GM21381 (cell line): ENCODE results near the gene PSMA3.

Experiments used
- ATAC-seq: cut with Tn5 transposase; IDR thresholded peaks from one replicate; pipeline ENCODE4 v1.9.1; 2021; ENCODE audit warnings: mild to moderate bottlenecking, moderate library complexity; ENCODE audit not compliant: unreplicated experiment

Gene PSMA3

GRCh38 chr14:58298477-58299400 is 54.1 kb downstream of the PSMA3 start, which contains the start of gene ARID4A:
Gene ARID4A (plus strand): TSS chr14:58298555. CDS start chr14:58299855, 1,300 bp downstream.
- ATAC-seq = peak; percentile 9

GRCh38 chr14:58299401-58300330 is 55.0 kb downstream of the PSMA3 start:
- ATAC-seq = no peak

- no peak for ATAC-seq
Measured at GRCh38 chr14:58301416-58301815, 56.8 kb downstream of the PSMA3 start.

- no peak for ATAC-seq
Measured at GRCh38 chr14:58305730-58306129, 61.1 kb downstream of the PSMA3 start.

GRCh38 chr14:58307597-58308316 is 63.1 kb downstream of the PSMA3 start:
- no peak for ATAC-seq

- ATAC-seq = no peak
Measured at GRCh38 chr14:58309086-58309485, 64.4 kb downstream of the PSMA3 start.

GRCh38 chr14:58313699-58314098 is 69.1 kb downstream of the PSMA3 start:
- ATAC-seq = no peak

- ATAC-seq = no peak
Measured at GRCh38 chr14:58315606-58316005, 71.0 kb downstream of the PSMA3 start.
